Adrenal gland (tissue), 12 donors: ENCODE data around the gene TBC1D19. TPM values are rescaled to one million over a fixed set of nuclear protein-coding genes. Genes with fewer than 3 reads are reported as not detected.

Source experiments
- DNase-seq, 7 donors: peaks; one replicate each; pipeline ENCODE4 v3.0.0-alpha.2; 2019 to 2020
- H3K27ac ChIP-seq, 5 donors: fragments of 200-600 bp; sonication (generic) in 4 of 5; 1 replicate in 3 of 5; 2 replicates in 2 of 5; pipeline versions ENCODE4 v1.5.1 to v1.8.0; 2016 to 2020; ENCODE audit warnings: mild to moderate bottlenecking in 1 of 5
- H3K27me3 ChIP-seq: fragments of 200-600 bp; 2 replicates; pipeline ENCODE4 v1.8.0; 2021
- H3K36me3 ChIP-seq, 2 donors: fragments of 200-600 bp; replicated peaks in 1 of 2; 1 replicate in 1 of 2; 2 replicates in 1 of 2; pipeline versions ENCODE4 v1.5.1 to v1.8.0; 2018 to 2022
- H3K4me1 ChIP-seq, 2 donors: fragments of 200-600 bp; replicated peaks in 1 of 2; 1 replicate in 1 of 2; 2 replicates in 1 of 2; pipeline versions ENCODE4 v1.5.1 to v1.8.0; 2018 to 2021
- H3K4me3 ChIP-seq, 4 donors: fragments of 200-600 bp; sonication (generic) in 3 of 4; one replicate each; pipeline ENCODE4 v1.5.1; 2016 to 2018
- H3K9me3 ChIP-seq, 3 donors: fragments of 200-600 bp; sonication (generic) in 1 of 3; replicated peaks in 1 of 3; 1 replicate in 2 of 3; 2 replicates in 1 of 3; pipeline versions ENCODE4 v1.5.1 to v1.8.0; 2016 to 2021
- POLR2A ChIP-seq, 2 donors: fragments of 450-650 bp; IDR thresholded peaks; one replicate each; pipeline ENCODE4 v1.6.1; 2017; ENCODE audit warnings: antibody characterized with exemption in 2 of 2, mild to moderate bottlenecking in 2 of 2, moderate library complexity in 1 of 2
- WGBS, 4 donors: extraction: QIAGEN DNeasy Blood & Tissue Kit in 2 of 4; methylation state at CpG; one replicate each; pipeline versions ENCODE4 v1.1.5 to v1.1.7; 2013 to 2017; 5-methylcytosine and 5-hydroxymethylcytosine counted together
- intact Hi-C, 2 donors: fragments of 100-400 bp; cut with DNase I; formaldehyde crosslinking; loops; one replicate each; pipeline versions ENCODE4 v1.14.1 to v1.15.0; 2022 to 2023
- polyA plus RNA-seq, 3 donors: library from polyadenylated mRNA; stranded (reverse); fragments of 200-250 nt in 2 of 3; fragments of 350-450 nt in 1 of 3; fragmentation: Illumina TruSeq in 1 of 3; extraction: RNeasy Lipid Tissue Mini Kit (QIAGEN cat#74804) in 1 of 3; gene quantifications; one replicate each; pipeline ENCODE4 v1.2.3, GENCODE V29; 2013 to 2014
- total RNA-seq, 9 donors: library from RNA; depleted of rRNA in 4 of 9; stranded (reverse); fragments of >200 nt in 4 of 9; fragments of 120-200 nt in 1 of 9; fragmentation: NEBNext Ultra II Directional in 1 of 9; extraction: Animal tissue kit (Norgen Biotek cat#: 25700) in 1 of 9; gene quantifications; one replicate each; pipeline versions ENCODE4 v1.1.0 to v1.2.4, GENCODE V29; 2013 to 2023
- TF ChIP-seq, protein P1 (sequence below), 6 experiments: fragments of 450-650 bp in 4 of 6; fragments of 200-600 bp in 2 of 6; sonication (generic) in 1 of 6; IDR thresholded peaks; 1 replicate in 5 of 6; 2 replicates in 1 of 6; pipeline versions ENCODE4 v1.5.1 to v1.8.0; 2016 to 2021; ENCODE audit warnings: antibody characterized with exemption in 6 of 6, mild to moderate bottlenecking in 2 of 6, moderate library complexity in 1 of 6
- donor health status: healthy with polysubstance abuse.
- donor health status: Bipolar disorder and iron deficiency.
- donor health status: DM: yes; HTN: yes; CAD: no.
- donor health status: DM: no; HTN: no; CAD: no.
- donor health status: DM: no; HTN: no; CAD: no.
- donor health status: DM: yes; HTN: yes; CAD: no.

Gene TBC1D19
- total and polyA plus RNA-seq, 12 donors, result 3.5 to 37.0 (median 14.4) TPM

DNA sequence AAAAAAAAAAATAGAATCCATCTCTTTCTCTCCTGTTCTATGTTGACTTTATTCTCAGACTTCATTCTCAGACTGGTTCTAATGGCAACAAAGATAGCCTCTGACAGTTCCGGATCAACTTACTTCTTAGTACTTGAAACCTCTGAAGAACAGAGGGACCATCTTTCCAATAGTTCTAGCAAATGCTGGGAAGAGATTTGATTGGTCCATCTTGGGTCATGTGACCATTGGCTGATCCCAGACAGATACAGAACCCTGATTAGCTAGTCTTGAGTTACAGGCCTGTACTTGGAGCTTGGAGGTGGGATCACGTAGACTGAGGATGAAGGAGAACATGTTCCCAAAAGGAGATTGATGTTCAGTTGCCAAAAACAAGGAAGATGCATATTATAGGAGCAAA is 209.9 kb downstream of the TBC1D19 start:
- H3K27me3 ChIP-seq, result no peaks in the 10 kb centered on the region
- DNase-seq, result no peak
- no peaks in the 10 kb centered on the region for H3K36me3 ChIP-seq
- H3K4me1 ChIP-seq, result no peaks in the 10 kb centered on the region
- no peak overlapping the region for H3K27ac ChIP-seq
- TF ChIP-seq, protein P1, sequence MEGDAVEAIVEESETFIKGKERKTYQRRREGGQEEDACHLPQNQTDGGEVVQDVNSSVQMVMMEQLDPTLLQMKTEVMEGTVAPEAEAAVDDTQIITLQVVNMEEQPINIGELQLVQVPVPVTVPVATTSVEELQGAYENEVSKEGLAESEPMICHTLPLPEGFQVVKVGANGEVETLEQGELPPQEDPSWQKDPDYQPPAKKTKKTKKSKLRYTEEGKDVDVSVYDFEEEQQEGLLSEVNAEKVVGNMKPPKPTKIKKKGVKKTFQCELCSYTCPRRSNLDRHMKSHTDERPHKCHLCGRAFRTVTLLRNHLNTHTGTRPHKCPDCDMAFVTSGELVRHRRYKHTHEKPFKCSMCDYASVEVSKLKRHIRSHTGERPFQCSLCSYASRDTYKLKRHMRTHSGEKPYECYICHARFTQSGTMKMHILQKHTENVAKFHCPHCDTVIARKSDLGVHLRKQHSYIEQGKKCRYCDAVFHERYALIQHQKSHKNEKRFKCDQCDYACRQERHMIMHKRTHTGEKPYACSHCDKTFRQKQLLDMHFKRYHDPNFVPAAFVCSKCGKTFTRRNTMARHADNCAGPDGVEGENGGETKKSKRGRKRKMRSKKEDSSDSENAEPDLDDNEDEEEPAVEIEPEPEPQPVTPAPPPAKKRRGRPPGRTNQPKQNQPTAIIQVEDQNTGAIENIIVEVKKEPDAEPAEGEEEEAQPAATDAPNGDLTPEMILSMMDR (IDR thresholded peaks at IDR 0.05), result no peak
- TF ChIP-seq POLR2A (IDR thresholded peaks at IDR 0.05), result no peak
- WGBS, 4 donors, result 90 to 96% (median 92%) methylated on average over 2 of the region's 2 CpGs
- intact Hi-C loops, result no loop called here
- no peaks in the 10 kb centered on the region for H3K9me3 ChIP-seq
- H3K4me3 ChIP-seq, result no peak overlapping the region

DNA sequence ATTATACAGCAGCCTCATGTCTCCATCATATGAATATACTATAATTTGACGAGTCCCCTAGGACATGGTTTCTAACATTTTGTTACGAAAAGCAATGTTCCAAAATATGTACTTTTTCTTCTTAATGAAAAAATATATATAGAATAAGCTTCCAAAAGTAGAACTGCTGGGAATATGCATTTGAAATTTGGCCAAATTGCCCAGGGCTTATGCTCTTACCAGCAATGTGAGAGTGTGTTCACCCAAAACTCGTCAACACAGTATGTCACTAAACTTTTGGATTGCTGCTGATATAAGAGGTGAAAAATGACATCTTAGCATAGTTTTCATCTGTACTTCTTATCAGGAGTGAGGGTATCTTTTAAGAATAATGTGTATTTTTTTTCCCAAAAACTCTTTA is 212.2 kb downstream of the TBC1D19 start:
- no peaks in the 10 kb centered on the region for H3K27me3 ChIP-seq
- 85 to 94% (median 87%) methylated on average over 3 of the region's 3 CpGs for WGBS, 4 donors
- H3K4me3 ChIP-seq, result no peak overlapping the region
- intact Hi-C loops, result no loop called here
- DNase-seq, result no peak
- no peaks in the 10 kb centered on the region for H3K9me3 ChIP-seq
- no peak overlapping the region for H3K27ac ChIP-seq
- no peak for TF ChIP-seq POLR2A (IDR thresholded peaks at IDR 0.05)
- TF ChIP-seq, protein P1 (IDR thresholded peaks at IDR 0.05), result no peak
- H3K36me3 ChIP-seq, result no peaks in the 10 kb centered on the region
- no peaks in the 10 kb centered on the region for H3K4me1 ChIP-seq

DNA sequence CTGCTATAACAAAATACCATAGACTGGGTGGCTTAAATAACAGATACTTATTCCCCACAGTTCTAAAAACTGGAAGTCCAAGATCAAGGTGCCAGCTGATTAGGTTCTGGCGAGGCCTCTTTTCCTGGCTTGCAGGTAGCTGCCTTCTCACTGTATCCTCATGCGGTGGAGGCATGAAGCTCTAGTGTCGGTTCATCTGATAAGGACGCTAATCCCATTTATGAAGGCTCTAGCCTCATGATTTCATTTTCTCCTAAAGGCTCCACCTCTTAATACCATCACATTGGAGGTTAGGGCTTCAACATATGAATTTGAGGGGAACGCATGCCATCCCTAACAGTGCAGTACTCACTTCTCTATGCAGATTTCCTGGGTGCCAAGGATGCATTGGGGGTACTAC is 218.9 kb downstream of the TBC1D19 start:
- no peaks in the 10 kb centered on the region for H3K4me1 ChIP-seq
- H3K27ac ChIP-seq, result no peak overlapping the region
- TF ChIP-seq, protein P1 (IDR thresholded peaks at IDR 0.05), result no peak
- no peak for TF ChIP-seq POLR2A (IDR thresholded peaks at IDR 0.05)
- H3K27me3 ChIP-seq, result no peaks in the 10 kb centered on the region
- no peak overlapping the region for H3K4me3 ChIP-seq
- WGBS, 4 donors, result 83 to 95% (median 86%) methylated on average over 5 of the region's 5 CpGs
- no peak for DNase-seq
- H3K9me3 ChIP-seq, result no peaks in the 10 kb centered on the region
- H3K36me3 ChIP-seq, result no peaks in the 10 kb centered on the region
- intact Hi-C loops, result no loop called here

DNA sequence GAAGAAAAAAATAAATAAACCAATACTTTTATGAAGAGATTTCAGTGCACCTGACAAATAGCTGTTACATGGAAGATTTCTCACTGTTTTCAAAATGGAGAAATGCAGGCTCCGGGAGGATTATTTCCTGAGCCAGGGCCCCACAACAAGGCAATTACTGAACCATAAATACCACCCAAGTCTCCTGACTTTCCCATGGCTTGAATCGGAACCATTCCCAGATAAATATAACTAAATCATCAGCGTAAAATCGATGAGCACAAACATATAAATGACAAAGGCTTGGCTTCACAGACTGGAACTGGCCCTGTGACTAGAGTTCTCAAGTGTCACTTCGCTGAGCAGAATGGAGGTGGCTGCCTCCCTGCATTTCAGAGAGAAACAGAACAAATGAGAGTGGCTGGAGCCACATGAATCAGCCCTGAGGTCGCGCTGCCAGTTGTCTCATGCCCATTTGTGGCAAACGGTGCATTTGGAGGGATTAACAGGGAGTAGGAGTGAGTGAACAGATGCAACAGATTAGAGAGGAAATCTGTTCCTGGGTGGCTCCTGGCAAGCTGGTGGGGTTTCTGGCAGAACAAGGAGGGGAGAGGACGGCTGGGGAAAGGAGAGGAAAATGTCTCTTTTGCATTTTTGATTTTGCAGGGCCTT is 219.5 kb downstream of the TBC1D19 start:
- WGBS, 4 donors, result 62 to 71% (median 68%) methylated on average over 9 of the region's 9 CpGs

More for the DNA sequence above, 219.5 kb downstream of the TBC1D19 start:
- H3K9me3 ChIP-seq, result no peaks in the 10 kb centered on the region
- H3K27ac ChIP-seq, result no peak overlapping the region
- H3K4me3 ChIP-seq, result no peak overlapping the region
- no peaks in the 10 kb centered on the region for H3K4me1 ChIP-seq
- no peaks in the 10 kb centered on the region for H3K36me3 ChIP-seq
- intact Hi-C loops, result no loop called here
- DNase-seq, result no peak
- no peak for TF ChIP-seq POLR2A (IDR thresholded peaks at IDR 0.05)
- TF ChIP-seq, protein P1 (IDR thresholded peaks at IDR 0.05), result no peak
- no peaks in the 10 kb centered on the region for H3K27me3 ChIP-seq
